HepG2 (cell line): ENCODE results near the gene MAP2K5. TPM values are rescaled to one million over a fixed set of nuclear protein-coding genes. Genes with fewer than 3 reads are reported as not detected.

Experiments used
- CEBPB ChIP-seq: IDR thresholded peaks from 2 replicates; pipeline ENCODE4 v1.6.1; 2011; ENCODE audit warnings: low read depth, low read length, improper control_type of control experiment, borderline replicate concordance
- CEBPZ ChIP-seq: IDR thresholded peaks from 2 replicates; pipeline ENCODE4 v1.6.1; 2012; ENCODE audit warnings: low read length, improper control_type of control experiment
- ELF4 ChIP-seq: sonication (generic); formaldehyde crosslinking; IDR thresholded peaks from 2 replicates; pipeline ENCODE4 v1.5.0; 2020; ENCODE audit warnings: missing genetic modification reagents, mild to moderate bottlenecking, moderate library complexity, borderline replicate concordance
- KDM5B ChIP-seq: sonication (generic); formaldehyde crosslinking; IDR thresholded peaks from 2 replicates; pipeline ENCODE4 v1.4.0; 2020; ENCODE audit warnings: missing genetic modification reagents, mild to moderate bottlenecking, borderline replicate concordance
- PHF20 ChIP-seq: sonication (generic); formaldehyde crosslinking; IDR thresholded peaks from 2 replicates; pipeline ENCODE4 v1.5.0; 2020; ENCODE audit warnings: mild to moderate bottlenecking, missing genetic modification reagents
- TBX3 ChIP-seq: fragments of 450-650 bp; IDR thresholded peaks from 2 replicates; pipeline ENCODE4 v1.6.1; 2017; ENCODE audit warnings: antibody characterized with exemption, mild to moderate bottlenecking, inconsistent platforms, borderline replicate concordance
- ZC3H13 ChIP-seq: sonication (generic); formaldehyde crosslinking; IDR thresholded peaks from 2 replicates; pipeline ENCODE4 v1.8.1; 2023; ENCODE audit warnings: mild to moderate bottlenecking, missing genetic modification reagents, moderate library complexity
- ZNF142 ChIP-seq: sonication (generic); formaldehyde crosslinking; IDR thresholded peaks from 2 replicates; pipeline ENCODE4 v1.4.0; 2020; ENCODE audit warnings: missing genetic modification reagents
- ZNF263 ChIP-seq: sonication (generic); formaldehyde crosslinking; IDR thresholded peaks from 2 replicates; pipeline ENCODE4 v1.4.0; 2020; ENCODE audit warnings: missing genetic modification reagents
- ZNF558 ChIP-seq: sonication (generic); formaldehyde crosslinking; IDR thresholded peaks from 2 replicates; pipeline ENCODE4 v1.9.0; 2022; ENCODE audit warnings: mild to moderate bottlenecking, missing genetic modification reagents, borderline replicate concordance
- ZNF780A ChIP-seq: sonication (generic); formaldehyde crosslinking; IDR thresholded peaks from 2 replicates; pipeline ENCODE4 v1.8.0; 2022; ENCODE audit warnings: mild to moderate bottlenecking, missing genetic modification reagents, moderate library complexity
- ZNF839 ChIP-seq: sonication (generic); formaldehyde crosslinking; IDR thresholded peaks from 2 replicates; pipeline ENCODE4 v1.4.0; 2020; ENCODE audit warnings: missing genetic modification reagents, mild to moderate bottlenecking, borderline replicate concordance
- ZSCAN25 ChIP-seq: sonication (generic); formaldehyde crosslinking; IDR thresholded peaks from 2 replicates; pipeline ENCODE4 v1.8.0; 2022; ENCODE audit warnings: mild to moderate bottlenecking, missing genetic modification reagents
- polyA plus RNA-seq, 8 experiments: library from polyadenylated mRNA; depleted of rRNA in 3 of 8; stranded (reverse) in 7 of 8; unstranded in 1 of 8; fragments of >200 nt; fragmentation: Illumina TruSeq in 4 of 8; extraction: Trizol in 4 of 8; gene quantifications; 2 replicates each; pipeline versions ENCODE4 v1.2.1 to v1.2.3, GENCODE V29; 2011 to 2016; ENCODE audit warnings: low read depth in 4 of 8, missing spikeins in 1 of 8, mixed read lengths in 1 of 8; ENCODE audit not compliant: insufficient read depth in 1 of 8
- total RNA-seq, 5 experiments: library from RNA; depleted of rRNA; stranded (reverse); fragments of >200 nt; fragmentation: Illumina TruSeq; extraction: Trizol; gene quantifications; 2 replicates each; pipeline ENCODE4 v1.2.3, GENCODE V29; 2016; ENCODE audit warnings: low read depth in 1 of 5

MAP2K5 gene
- total and polyA plus RNA-seq, 2 of the 13 experiments (the other 11 are each of a cell fraction or from before 2014, with no cell fraction given): 4.0 to 4.3 TPM

- TF ChIP-seq TBX3 (no peak), ZNF142 (CRISPR knock-in tag) (peak; percentile 86), ZC3H13 (no peak), ELF4 (CRISPR knock-in tag) (no peak), ZSCAN25 (CRISPR knock-in tag) (peak; percentile 83), ZNF780A (CRISPR knock-in tag) (no peak), CEBPB (no peak), ZNF839 (CRISPR knock-in tag) (no peak), PHF20 (CRISPR knock-in tag) (no peak), ZNF263 (CRISPR knock-in tag) (0 out of 2 replicates have a peak, but pooled peaks have one; percentile 14), ZNF558 (CRISPR knock-in tag) (no peak), KDM5B (CRISPR knock-in tag) (peak; percentile 33; the same call in 1 of the 2 replicates), CEBPZ (no peak)
These were observed 291.4 kb downstream of the MAP2K5 start (continued) for GRCh38 chr15:67833710-67834511.
